BLaER1 treated with 17β-estradiol and CSF1 and Interleukin-3, amounts not matched to agents 10 nM and 100 nM (cell line): ENCODE results near the gene NKRF.

Experiments used
- H3K27ac ChIP-seq, 11 experiments: shearing (Covaris generic); formaldehyde crosslinking; 2 replicates each; pipeline ENCODE4 v1.8.1; 2022
- H3K27me3 ChIP-seq, 11 experiments: shearing (Covaris generic); formaldehyde crosslinking; 2 replicates each; pipeline ENCODE4 v1.8.1; 2022
- H3K36me3 ChIP-seq, 11 experiments: shearing (Covaris generic); formaldehyde crosslinking; 2 replicates each; pipeline ENCODE4 v1.8.1; 2022
- H3K4me1 ChIP-seq, 10 experiments: shearing (Covaris generic); formaldehyde crosslinking; 2 replicates each; pipeline ENCODE4 v1.8.1; 2022
- H3K4me2 ChIP-seq, 11 experiments: shearing (Covaris generic); formaldehyde crosslinking; 2 replicates each; pipeline ENCODE4 v1.8.1; 2022
- H3K4me3 ChIP-seq, 10 experiments: shearing (Covaris generic); formaldehyde crosslinking; 2 replicates each; pipeline ENCODE4 v1.8.1; 2022
- H3K9ac ChIP-seq, 11 experiments: shearing (Covaris generic); formaldehyde crosslinking; 2 replicates each; pipeline ENCODE4 v1.8.1; 2022
- H3K9me3 ChIP-seq, 11 experiments: shearing (Covaris generic); formaldehyde crosslinking; replicated peaks in 1 of 11; 2 replicates each; pipeline ENCODE4 v1.8.1; 2022
- H4K20me1 ChIP-seq, 11 experiments: shearing (Covaris generic); formaldehyde crosslinking; 2 replicates each; pipeline ENCODE4 v1.8.1; 2022
- Cebpa-rat ChIP-seq, 11 experiments: shearing (Covaris generic); IDR thresholded peaks; 2 replicates each; pipeline ENCODE4 v1.8.1; 2022

NKRF gene

DNA sequence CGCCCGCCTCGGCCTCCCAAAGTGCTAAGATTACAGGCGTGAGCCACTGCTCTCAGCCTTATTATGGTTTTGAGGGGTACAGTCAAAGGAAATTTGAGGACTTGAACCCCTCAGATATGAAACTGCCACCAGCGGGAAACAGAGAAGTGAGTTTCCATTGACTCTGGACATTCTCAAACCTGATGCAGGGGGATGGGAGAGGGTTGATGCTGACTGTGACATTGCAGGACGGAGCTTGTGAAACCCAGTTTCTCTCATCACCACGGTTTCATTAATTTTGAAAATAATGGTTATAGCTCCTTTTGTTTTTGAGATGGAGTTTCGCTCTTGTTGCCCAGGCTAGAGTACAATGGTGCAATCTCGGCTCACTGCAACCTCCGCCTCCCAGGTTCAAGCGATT lies 18.2 kb upstream of the NKRF start:
- no peak for TF ChIP-seq Cebpa-rat (IDR thresholded peaks at IDR 0.05)
- Histone ChIP-seq H3K27me3 (no peaks in the 10 kb centered on the region), H3K36me3 (peaks cover 3 to 65% (median 36%) of the 10 kb centered on the region in 11 experiments; a peak in 18 of 22 replicates), H3K4me2 (no peak overlapping the region), H3K9me3 (no peaks in the 10 kb centered on the region), H3K27ac (no peak overlapping the region), H3K4me3 (no peak overlapping the region), H3K4me1 (peaks cover 28 to 50% (median 42%) of the 10 kb centered on the region in 10 experiments), H3K9ac (no peak overlapping the region), H4K20me1 (no peaks in the 10 kb centered on the region; a peak in 1 of 22 replicates)

- Histone ChIP-seq H3K4me3 (no peak overlapping the region), H3K36me3 (peaks cover 3 to 49% (median 27%) of the 10 kb centered on the region in 11 experiments; a peak in 17 of 22 replicates), H3K27me3 (no peaks in the 10 kb centered on the region), H3K4me1 (peaks cover 47 to 68% (median 60%) of the 10 kb centered on the region in 10 experiments), H4K20me1 (no peaks in the 10 kb centered on the region; a peak in 2 of 22 replicates), H3K9ac (no peak overlapping the region; a peak in 1 of 22 replicates), H3K27ac (no peak overlapping the region), H3K9me3 (no peaks in the 10 kb centered on the region), H3K4me2 (peak overlapping the region in 10 of 11 experiments; percentile 6 to 44 (median 25); a peak in 14 of 22 replicates)
- TF ChIP-seq Cebpa-rat (IDR thresholded peaks at IDR 0.05) = no peak
These were observed 16.4 kb upstream of the NKRF start for GRCh38 chrX:119622356-119623232.

DNA sequence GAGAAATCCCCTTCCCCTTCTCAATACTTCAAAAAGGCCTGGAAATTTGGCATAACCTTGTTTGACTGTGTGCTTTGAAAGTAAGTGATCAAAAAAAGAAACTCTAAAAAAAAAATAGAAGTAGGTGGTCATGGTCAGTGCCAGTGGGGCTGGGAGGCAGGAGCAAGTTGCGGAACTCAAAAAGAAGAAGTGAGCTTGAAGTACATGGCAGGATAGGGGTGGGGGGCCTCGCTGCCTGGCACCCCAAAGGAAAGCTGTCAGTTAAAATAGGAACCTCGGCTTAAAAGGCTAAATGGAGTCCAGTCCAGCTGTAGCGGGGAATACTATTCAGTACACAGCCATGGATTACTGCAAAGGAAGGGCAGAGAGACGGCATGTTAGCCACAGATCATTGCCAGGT lies 12.2 kb upstream of the NKRF start:
- Histone ChIP-seq H3K27me3 (no peaks in the 10 kb centered on the region), H4K20me1 (no peaks in the 10 kb centered on the region; a peak in 2 of 22 replicates), H3K4me3 (peak overlapping the region in 5 of 10 experiments; percentile 8 to 33 (median 18); a peak in 6 of 20 replicates), H3K9me3 (no peaks in the 10 kb centered on the region), H3K9ac (peak overlapping the region in 8 of 11 experiments; percentile 7 to 56 (median 22); a peak in 7 of 22 replicates), H3K27ac (peak overlapping the region in 9 of 11 experiments; percentile 1 to 67 (median 46); a peak in 14 of 22 replicates), H3K4me1 (peaks cover 46 to 65% (median 58%) of the 10 kb centered on the region in 10 experiments), H3K36me3 (peaks cover 0 to 12% (median 0%) of the 10 kb centered on the region in 11 experiments; a peak in 4 of 22 replicates), H3K4me2 (peak overlapping the region; percentile 74 to 90 (median 81))
- TF ChIP-seq Cebpa-rat (IDR thresholded peaks at IDR 0.05) = no peak

DNA sequence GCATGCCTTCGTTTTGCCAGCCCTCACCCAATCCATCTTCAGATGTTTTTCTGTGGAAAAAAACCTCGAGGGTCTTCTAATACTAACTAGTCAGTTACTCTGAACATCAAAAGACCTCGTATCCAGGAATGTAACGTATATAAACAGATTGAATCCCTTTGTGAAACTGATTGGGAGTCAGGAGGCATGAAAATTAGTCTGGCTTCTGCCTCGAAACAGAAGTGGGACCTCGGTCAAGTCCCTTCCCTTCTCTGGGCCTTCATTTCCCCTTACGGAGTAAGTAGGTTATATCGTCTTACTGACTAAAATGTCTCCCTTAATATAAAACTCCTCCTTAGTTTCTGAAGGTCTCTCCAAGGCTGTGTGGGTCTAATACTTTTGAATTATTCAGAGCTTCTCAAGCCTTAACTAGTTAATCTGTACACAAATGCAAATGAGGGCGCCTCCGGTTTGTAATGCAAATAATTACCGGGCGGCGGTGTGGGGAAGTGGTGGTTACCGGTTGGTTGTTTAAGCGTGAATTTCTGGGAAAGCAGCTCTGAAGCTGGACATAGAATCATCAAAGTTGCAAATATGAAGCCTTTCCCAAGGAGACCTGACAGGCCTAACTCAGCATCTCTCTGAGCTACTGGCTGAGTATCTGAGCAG lies 11.4 kb upstream of the NKRF start:
- Histone ChIP-seq H3K9ac (peak overlapping the region in 7 of 11 experiments; percentile 7 to 56 (median 26); a peak in 9 of 22 replicates), H3K9me3 (no peaks in the 10 kb centered on the region), H3K4me1 (peaks cover 46 to 60% (median 54%) of the 10 kb centered on the region in 10 experiments), H3K27ac (peak overlapping the region in 9 of 11 experiments; percentile 8 to 67 (median 46); a peak in 16 of 22 replicates), H3K27me3 (no peaks in the 10 kb centered on the region), H4K20me1 (no peaks in the 10 kb centered on the region; a peak in 2 of 22 replicates), H3K4me2 (peak overlapping the region; percentile 74 to 90 (median 81)), H3K4me3 (peak overlapping the region in 5 of 10 experiments; percentile 8 to 33 (median 18); a peak in 6 of 20 replicates), H3K36me3 (peaks cover 0 to 12% (median 0%) of the 10 kb centered on the region in 11 experiments; a peak in 2 of 22 replicates)
- TF ChIP-seq Cebpa-rat (IDR thresholded peaks at IDR 0.05) = no peak

DNA sequence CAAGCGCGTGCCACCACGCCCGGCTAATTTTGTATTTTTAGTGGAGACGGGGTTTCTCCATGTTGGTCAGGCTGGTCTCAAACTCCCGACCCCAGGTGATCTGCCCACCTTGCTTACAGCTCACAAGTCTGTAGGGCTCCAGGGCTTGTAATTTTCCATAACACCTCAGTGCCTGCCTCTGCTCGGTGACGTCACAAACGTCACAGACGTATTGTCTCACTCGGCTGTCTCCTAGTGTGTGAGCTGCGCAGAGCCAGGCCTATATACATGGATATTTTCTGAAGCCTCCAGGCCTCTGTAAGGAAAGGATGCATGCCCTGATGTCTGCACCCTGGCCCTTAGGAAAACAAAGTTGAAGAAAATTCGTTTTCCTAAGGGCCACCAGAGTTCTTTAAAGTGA lies 8.6 kb upstream of the NKRF start:
- H3K9me3 ChIP-seq = no peaks in the 10 kb centered on the region
- no peak overlapping the region for H3K9ac ChIP-seq
- no peaks in the 10 kb centered on the region; a peak in 2 of 22 replicates for H4K20me1 ChIP-seq
- no peaks in the 10 kb centered on the region for H3K27me3 ChIP-seq
- no peak for TF ChIP-seq Cebpa-rat (IDR thresholded peaks at IDR 0.05)
- no peak overlapping the region for H3K27ac ChIP-seq
- H3K4me1 ChIP-seq = peaks cover 26 to 40% (median 31%) of the 10 kb centered on the region in 10 experiments
- H3K36me3 ChIP-seq = no peaks in the 10 kb centered on the region
- H3K4me3 ChIP-seq = no peak overlapping the region
- H3K4me2 ChIP-seq = no peak overlapping the region

- Histone ChIP-seq H3K4me2 (peak overlapping the region; percentile 37 to 83 (median 66)), H3K27ac (peak overlapping the region; percentile 71 to 95 (median 92); a peak in 19 of 22 replicates), H4K20me1 (peaks cover 0 to 36% (median 33%) of the 10 kb centered on the region in 11 experiments; a peak in 18 of 22 replicates), H3K36me3 (peaks cover 0 to 10% (median 0%) of the 10 kb centered on the region in 11 experiments; a peak in 4 of 22 replicates), H3K4me1 (peaks cover 5 to 30% (median 14%) of the 10 kb centered on the region in 10 experiments; a peak in 16 of 20 replicates), H3K9ac (peak overlapping the region; percentile 85 to 96 (median 92); a peak in 21 of 22 replicates), H3K9me3 (no peaks in the 10 kb centered on the region), H3K4me3 (peak overlapping the region; percentile 66 to 82 (median 72); a peak in 16 of 20 replicates), H3K27me3 (no peaks in the 10 kb centered on the region)
- no peak for TF ChIP-seq Cebpa-rat (IDR thresholded peaks at IDR 0.05)
These were observed 780 bp upstream of the NKRF start for GRCh38 chrX:119607018-119607389.

DNA sequence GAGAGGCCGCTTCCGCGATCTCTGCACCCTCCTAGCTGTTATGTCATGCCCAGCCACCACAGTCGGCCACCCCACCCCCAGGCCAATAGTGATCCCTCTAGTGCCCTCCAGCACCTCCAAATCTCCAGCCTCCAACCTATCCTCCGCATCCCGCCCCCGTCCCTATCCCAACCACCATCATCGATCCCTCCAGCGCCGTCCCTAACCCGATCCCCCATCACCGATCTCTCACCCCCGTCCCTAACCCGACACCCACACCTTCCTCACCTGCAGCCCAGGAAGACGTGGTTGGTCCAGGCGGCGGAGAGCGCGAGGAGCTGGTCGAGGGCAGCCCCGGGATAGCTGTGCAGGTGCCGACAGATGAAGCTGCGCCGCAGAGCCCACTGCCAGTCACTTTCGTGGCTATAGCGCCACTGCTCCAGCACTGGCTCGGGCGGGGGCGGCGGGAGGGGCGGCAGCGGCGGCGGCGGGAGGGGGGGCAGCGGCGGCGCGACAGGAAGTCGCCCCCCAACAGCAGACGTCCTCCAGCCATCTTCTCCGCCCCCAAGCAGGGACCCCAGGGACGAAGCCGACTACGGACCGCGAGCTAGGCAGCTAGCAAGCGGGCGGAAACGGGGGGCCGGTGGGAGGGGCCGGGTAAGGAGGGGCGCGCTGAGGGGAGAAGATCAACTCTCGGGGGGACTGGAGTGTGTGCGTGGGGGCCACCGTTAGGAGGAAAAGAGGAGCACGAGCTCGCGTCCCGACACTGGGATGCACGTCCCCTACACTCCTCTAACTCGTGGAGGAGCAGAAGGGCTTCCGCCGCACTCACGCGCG lies 552 bp downstream of the NKRF start:
- peak overlapping the region; percentile 55 to 88 (median 78) for H3K4me2 ChIP-seq
- H3K9ac ChIP-seq = peak overlapping the region; percentile 85 to 96 (median 92)
- H3K27me3 ChIP-seq = no peaks in the 10 kb centered on the region
- H3K36me3 ChIP-seq = peaks cover 0 to 21% (median 5%) of the 10 kb centered on the region in 11 experiments; a peak in 17 of 22 replicates
- H3K27ac ChIP-seq = peak overlapping the region; percentile 71 to 95 (median 92); a peak in 21 of 22 replicates
- peaks cover 0 to 48% (median 41%) of the 10 kb centered on the region in 11 experiments; a peak in 19 of 22 replicates for H4K20me1 ChIP-seq
- TF ChIP-seq Cebpa-rat (IDR thresholded peaks at IDR 0.05) = no peak
- H3K9me3 ChIP-seq = no peaks in the 10 kb centered on the region
- H3K4me1 ChIP-seq = peaks cover 5 to 30% (median 14%) of the 10 kb centered on the region in 10 experiments; a peak in 16 of 20 replicates
- peak overlapping the region; percentile 66 to 82 (median 72) for H3K4me3 ChIP-seq
